PFSK-1 (cell line): ENCODE measurements around the gene GDPD3.

ENCODE experiments used
- FOXP2 ChIP-seq: optimal IDR thresholded peaks from 2 replicates; pipeline ENCODE3; 2011; ENCODE audit warnings: borderline replicate concordance, control low read depth, inconsistent platforms; ENCODE audit not compliant: insufficient read depth; ENCODE audit errors: extremely low read length, extremely low read depth
- POLR2AphosphoS5 ChIP-seq: IDR thresholded peaks from 2 replicates; pipeline ENCODE4 v1.6.1; 2012; ENCODE audit warnings: low read depth, mild to moderate bottlenecking, control low read depth, low read length, moderate library complexity
- SIN3A ChIP-seq: IDR thresholded peaks from 2 replicates; pipeline ENCODE4 v1.6.1; 2012; ENCODE audit warnings: mild to moderate bottlenecking, low read length, moderate library complexity, borderline replicate concordance; ENCODE audit not compliant: insufficient read depth
- TAF1 ChIP-seq: IDR thresholded peaks from 2 replicates; pipeline ENCODE4 v1.6.1; 2012; ENCODE audit warnings: low read length, control low read depth, borderline replicate concordance; ENCODE audit not compliant: insufficient read depth
- TF ChIP-seq, protein P1 (sequence below), 2 experiments: IDR thresholded peaks; 2 replicates each; pipeline versions ENCODE4 v1.6.1 to v1.8.0; 2011 to 2012; ENCODE audit warnings: low read depth in 2 of 2, low read length in 2 of 2, control low read depth in 1 of 2, inconsistent platforms in 1 of 2, mild to moderate bottlenecking in 1 of 2, moderate library complexity in 1 of 2; ENCODE audit not compliant: insufficient read depth in 1 of 2

The GDPD3 gene

DNA sequence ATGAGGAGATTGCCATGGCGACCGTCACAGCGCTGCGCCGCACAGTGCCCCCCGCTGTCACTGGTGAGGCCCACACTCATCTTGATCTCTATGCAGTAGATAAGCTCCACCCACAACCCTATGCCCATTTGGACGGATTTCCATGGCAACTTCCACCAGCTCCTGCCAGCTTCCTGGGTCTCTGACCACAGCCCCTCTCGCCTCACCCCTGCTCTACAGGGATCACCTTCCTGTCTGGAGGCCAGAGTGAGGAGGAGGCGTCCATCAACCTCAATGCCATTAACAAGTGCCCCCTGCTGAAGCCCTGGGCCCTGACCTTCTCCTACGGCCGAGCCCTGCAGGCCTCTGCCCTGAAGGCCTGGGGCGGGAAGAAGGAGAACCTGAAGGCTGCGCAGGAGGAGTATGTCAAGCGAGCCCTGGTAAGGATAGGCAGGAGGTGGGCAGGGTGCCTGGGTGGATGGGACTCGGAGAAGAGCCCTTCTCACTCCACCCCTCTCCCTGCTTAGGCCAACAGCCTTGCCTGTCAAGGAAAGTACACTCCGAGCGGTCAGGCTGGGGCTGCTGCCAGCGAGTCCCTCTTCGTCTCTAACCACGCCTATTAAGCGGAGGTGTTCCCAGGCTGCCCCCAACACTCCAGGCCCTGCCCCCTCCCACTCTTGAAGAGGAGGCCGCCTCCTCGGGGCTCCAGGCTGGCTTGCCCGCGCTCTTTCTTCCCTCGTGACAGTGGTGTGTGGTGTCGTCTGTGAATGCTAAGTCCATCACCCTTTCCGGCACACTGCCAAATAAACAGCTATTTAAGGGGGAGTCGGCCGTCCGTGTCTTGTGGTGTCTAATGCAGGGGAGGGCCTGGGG lies 43.5 kb downstream of the GDPD3 start:
- TF ChIP-seq TAF1 (no peak), FOXP2 (no peak), SIN3A (no peak), POLR2AphosphoS5 (no peak)
- TF ChIP-seq, protein P1, sequence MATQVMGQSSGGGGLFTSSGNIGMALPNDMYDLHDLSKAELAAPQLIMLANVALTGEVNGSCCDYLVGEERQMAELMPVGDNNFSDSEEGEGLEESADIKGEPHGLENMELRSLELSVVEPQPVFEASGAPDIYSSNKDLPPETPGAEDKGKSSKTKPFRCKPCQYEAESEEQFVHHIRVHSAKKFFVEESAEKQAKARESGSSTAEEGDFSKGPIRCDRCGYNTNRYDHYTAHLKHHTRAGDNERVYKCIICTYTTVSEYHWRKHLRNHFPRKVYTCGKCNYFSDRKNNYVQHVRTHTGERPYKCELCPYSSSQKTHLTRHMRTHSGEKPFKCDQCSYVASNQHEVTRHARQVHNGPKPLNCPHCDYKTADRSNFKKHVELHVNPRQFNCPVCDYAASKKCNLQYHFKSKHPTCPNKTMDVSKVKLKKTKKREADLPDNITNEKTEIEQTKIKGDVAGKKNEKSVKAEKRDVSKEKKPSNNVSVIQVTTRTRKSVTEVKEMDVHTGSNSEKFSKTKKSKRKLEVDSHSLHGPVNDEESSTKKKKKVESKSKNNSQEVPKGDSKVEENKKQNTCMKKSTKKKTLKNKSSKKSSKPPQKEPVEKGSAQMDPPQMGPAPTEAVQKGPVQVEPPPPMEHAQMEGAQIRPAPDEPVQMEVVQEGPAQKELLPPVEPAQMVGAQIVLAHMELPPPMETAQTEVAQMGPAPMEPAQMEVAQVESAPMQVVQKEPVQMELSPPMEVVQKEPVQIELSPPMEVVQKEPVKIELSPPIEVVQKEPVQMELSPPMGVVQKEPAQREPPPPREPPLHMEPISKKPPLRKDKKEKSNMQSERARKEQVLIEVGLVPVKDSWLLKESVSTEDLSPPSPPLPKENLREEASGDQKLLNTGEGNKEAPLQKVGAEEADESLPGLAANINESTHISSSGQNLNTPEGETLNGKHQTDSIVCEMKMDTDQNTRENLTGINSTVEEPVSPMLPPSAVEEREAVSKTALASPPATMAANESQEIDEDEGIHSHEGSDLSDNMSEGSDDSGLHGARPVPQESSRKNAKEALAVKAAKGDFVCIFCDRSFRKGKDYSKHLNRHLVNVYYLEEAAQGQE (IDR thresholded peaks at IDR 0.05; ENCODE audit: insufficient read depth in 1 of 2, low read depth in 2 of 2, low read length in 2 of 2): no peak

DNA sequence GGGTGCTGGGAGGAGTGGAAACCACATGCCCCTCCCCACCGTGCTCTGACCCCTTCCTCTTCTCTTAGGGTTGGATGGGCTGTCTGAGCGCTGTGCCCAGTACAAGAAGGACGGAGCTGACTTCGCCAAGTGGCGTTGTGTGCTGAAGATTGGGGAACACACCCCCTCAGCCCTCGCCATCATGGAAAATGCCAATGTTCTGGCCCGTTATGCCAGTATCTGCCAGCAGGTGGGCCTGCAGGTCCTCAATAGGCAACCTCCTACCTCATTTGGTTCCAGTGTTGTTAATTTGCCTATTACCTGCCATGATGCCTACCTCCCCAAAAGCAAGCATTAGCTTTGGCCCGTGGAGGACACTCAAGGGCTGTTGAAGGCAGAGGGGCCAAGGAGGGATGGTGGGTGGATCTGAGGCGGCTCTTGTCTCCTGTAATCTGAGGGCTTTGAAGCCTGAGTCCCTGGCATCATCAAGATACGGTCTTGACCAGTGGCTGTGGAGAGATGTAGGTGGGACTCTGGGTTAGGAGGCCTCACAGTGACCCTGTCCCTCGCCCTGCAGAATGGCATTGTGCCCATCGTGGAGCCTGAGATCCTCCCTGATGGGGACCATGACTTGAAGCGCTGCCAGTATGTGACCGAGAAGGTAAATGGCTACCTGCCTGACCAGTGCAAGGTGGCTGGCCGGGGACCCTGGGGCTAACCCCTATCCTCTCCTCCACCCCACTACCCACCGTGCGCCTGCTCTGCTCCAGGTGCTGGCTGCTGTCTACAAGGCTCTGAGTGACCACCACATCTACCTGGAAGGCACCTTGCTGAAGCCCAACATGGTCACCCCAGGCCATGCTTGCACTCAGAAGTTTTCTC lies 44.4 kb downstream of the GDPD3 start:
- TF ChIP-seq, protein P1 (IDR thresholded peaks at IDR 0.05; ENCODE audit: insufficient read depth in 1 of 2, low read depth in 2 of 2, low read length in 2 of 2): no peak

DNA sequence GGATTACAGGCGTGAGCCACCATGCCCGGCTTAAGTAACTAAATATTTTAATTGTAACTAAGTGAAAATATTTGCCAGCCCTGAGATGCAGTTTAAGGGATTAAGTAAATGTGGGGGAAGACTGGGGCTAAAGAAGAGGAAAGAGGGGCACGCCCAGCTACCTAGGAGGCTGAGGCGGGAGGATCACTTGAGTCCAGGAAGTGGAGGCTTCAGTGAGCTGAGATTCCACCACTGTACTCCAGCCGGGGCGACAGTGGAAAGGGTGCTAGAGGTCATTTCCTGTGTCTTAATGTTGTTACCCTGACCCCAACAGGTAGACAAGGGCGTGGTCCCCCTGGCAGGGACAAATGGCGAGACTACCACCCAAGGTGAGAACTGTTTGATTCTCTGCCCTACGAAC lies 45.0 kb downstream of the GDPD3 start:
- TF ChIP-seq POLR2AphosphoS5: no peak
- no peak for TF ChIP-seq SIN3A
- TF ChIP-seq, protein P1 (IDR thresholded peaks at IDR 0.05; ENCODE audit: insufficient read depth in 1 of 2, low read depth in 2 of 2, low read length in 2 of 2): no peak
- TF ChIP-seq TAF1: no peak
- no peak for TF ChIP-seq FOXP2

DNA sequence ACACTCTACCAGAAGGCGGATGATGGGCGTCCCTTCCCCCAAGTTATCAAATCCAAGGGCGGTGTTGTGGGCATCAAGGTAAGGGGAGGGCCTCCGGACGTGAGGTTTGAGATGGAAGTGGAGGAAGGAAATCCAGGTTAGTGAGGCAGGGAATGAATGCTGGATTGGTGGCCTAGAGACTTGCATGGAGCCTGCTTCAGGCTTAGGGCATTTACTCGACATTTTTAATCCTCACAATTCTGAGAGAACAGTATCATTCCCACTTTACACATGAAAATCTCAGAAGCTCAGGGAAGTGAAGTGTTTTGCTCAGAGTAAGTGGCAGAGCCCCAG lies 45.8 kb downstream of the GDPD3 start:
- TF ChIP-seq POLR2AphosphoS5 (no peak; the same call in 1 of the 2 replicates), FOXP2 (no peak), TAF1 (no peak), SIN3A (no peak)
- TF ChIP-seq, protein P1 (IDR thresholded peaks at IDR 0.05; ENCODE audit: insufficient read depth in 1 of 2, low read depth in 2 of 2, low read length in 2 of 2): no peak
